ENCODE data around the gene MOBP. TPM values are rescaled to one million over a fixed set of nuclear protein-coding genes. Genes with fewer than 3 reads are reported as not detected.

The MOBP gene
- total RNA-seq, 1 donor from 2014 or later, result 0.13 TPM

DNA sequence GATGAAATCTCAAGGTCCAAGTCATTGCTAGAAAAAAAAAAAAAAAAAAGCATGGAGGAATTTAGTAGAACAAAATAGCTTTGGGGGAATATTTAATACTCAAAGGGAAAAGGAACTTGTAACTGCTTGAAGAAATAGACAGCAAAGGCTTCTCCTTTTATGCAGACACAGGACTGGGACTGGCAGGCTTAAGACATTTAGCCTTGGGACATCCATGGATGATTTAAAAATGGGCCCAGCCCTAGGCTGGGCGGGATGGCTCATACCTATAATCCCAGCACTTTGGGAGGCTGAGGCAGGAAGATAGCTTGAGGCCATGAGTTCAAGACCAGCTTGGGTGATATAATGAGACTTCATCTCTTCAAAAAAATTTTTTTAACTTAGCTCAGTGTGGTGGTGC is 41.2 kb upstream of the MOBP start:
- POLR2A ChIA-PET, result no interaction called here
- ATAC-seq (ENCODE audit: low read depth), result no peak
- Mint-ChIP-seq H3K4me1 (no peaks in the 10 kb centered on the region), H3K27me3 (peaks cover 12% of the 10 kb centered on the region), H3K27ac (no peak overlapping the region), H3K36me3 (ENCODE audit: low read depth) (peaks cover 2% of the 10 kb centered on the region), H3K9me3 (no peaks in the 10 kb centered on the region), H3K4me3 (no peak overlapping the region)
- CTCF ChIA-PET, result no interaction called here
- no peak for TF ChIP-seq CTCF (IDR thresholded peaks at IDR 0.05)
- no peak for DNase-seq
- intact Hi-C loops (cut with micrococcal nuclease), result no loop called here

DNA sequence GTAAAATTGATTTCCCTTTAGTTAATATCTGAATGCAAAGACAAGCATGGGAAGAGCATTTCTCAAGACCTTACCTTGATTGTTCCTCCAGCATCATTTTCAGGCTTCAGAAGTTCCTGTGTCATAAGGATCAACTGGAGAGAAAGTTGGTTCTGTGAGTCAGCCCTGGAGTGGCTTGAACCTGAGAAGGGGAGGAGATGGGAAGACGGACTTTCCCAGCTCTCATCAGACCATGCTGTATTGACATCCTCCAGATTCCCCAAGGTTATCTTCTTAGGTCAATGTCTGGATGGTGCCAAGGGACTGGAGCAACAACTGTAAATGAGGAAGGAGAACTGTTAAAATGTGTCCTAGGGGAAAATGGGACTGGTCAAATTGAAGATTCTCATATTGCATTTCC is 40.0 kb upstream of the MOBP start:
- Mint-ChIP-seq H3K4me1 (no peaks in the 10 kb centered on the region), H3K27ac (no peak overlapping the region), H3K9me3 (no peaks in the 10 kb centered on the region), H3K36me3 (ENCODE audit: low read depth) (no peaks in the 10 kb centered on the region), H3K27me3 (peaks cover 12% of the 10 kb centered on the region), H3K4me3 (no peak overlapping the region)
- no peak for TF ChIP-seq CTCF (IDR thresholded peaks at IDR 0.05)
- no peak for DNase-seq
- no peak for ATAC-seq (ENCODE audit: low read depth)
- ChIA-PET CTCF (no interaction called here), POLR2A (no interaction called here)
- intact Hi-C loops (cut with micrococcal nuclease), result no loop called here

GRCh38 chr3:39428745-39429201 is 38.7 kb upstream of the MOBP start:
- Mint-ChIP-seq H3K27ac (no peak overlapping the region), H3K9me3 (no peaks in the 10 kb centered on the region), H3K36me3 (ENCODE audit: low read depth) (no peaks in the 10 kb centered on the region), H3K4me1 (no peaks in the 10 kb centered on the region), H3K4me3 (no peak overlapping the region), H3K27me3 (peaks cover 12% of the 10 kb centered on the region)
- POLR2A ChIA-PET, result no interaction called here
- CTCF ChIA-PET, result no interaction called here
- intact Hi-C loops (cut with micrococcal nuclease), result no loop called here
- ATAC-seq (ENCODE audit: low read depth), result no peak
- no peak for TF ChIP-seq CTCF (IDR thresholded peaks at IDR 0.05)
- no peak for DNase-seq

- H3K27me3 Mint-ChIP-seq, result peaks cover 12% of the 10 kb centered on the region
- POLR2A ChIA-PET, result no interaction called here
- ATAC-seq (ENCODE audit: low read depth) (no peak), DNase-seq (no peak)
- peaks cover under 1% of the 10 kb centered on the region for H3K4me1 Mint-ChIP-seq
- CTCF ChIA-PET, result no interaction called here
- TF ChIP-seq CTCF (IDR thresholded peaks at IDR 0.05), result no peak
- no peak overlapping the region for H3K27ac Mint-ChIP-seq
- no peaks in the 10 kb centered on the region for H3K36me3 Mint-ChIP-seq (ENCODE audit: low read depth)
- H3K4me3 Mint-ChIP-seq, result no peak overlapping the region
- H3K9me3 Mint-ChIP-seq, result no peaks in the 10 kb centered on the region
- intact Hi-C loops (cut with micrococcal nuclease), result no loop called here
Observed at GRCh38 chr3:39429466-39429865, 38.0 kb upstream of the MOBP start.

DNA sequence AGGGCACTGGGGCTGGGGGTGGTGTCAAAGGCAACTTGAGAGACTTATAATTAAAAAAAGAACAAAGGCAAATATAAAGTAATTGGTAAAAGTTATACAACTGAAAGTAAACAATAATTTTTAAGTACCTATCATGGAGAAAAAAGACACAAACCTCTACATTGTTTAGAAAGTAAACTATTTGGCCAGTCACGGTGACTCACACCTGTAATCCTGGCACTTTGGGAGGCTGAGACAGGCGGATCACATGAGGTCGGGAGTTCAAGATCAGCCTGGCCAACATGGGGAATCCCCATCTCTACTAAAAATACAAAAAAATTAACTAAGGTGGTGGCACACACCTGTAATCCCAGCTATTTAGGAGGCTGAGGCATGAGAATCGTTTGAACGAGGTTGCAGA is 35.1 kb upstream of the MOBP start:
- Mint-ChIP-seq H3K27ac (no peak overlapping the region), H3K36me3 (ENCODE audit: low read depth) (no peaks in the 10 kb centered on the region), H3K27me3 (peaks cover 12% of the 10 kb centered on the region), H3K4me3 (no peak overlapping the region), H3K4me1 (peaks cover 4% of the 10 kb centered on the region), H3K9me3 (no peaks in the 10 kb centered on the region)
- ATAC-seq (ENCODE audit: low read depth) (no peak), DNase-seq (no peak)
- intact Hi-C loops (cut with micrococcal nuclease), result no loop called here
- TF ChIP-seq CTCF (IDR thresholded peaks at IDR 0.05), result no peak
- CTCF ChIA-PET, result no interaction called here
- POLR2A ChIA-PET, result no interaction called here

All from activated B cell treated with CpG ODN at 0.5 μM for 24 hours (primary cell).